Measurements from ENCODE around the gene OTUB1. TPM values are rescaled to one million over a fixed set of nuclear protein-coding genes. Genes with fewer than 3 reads are reported as not detected.

The OTUB1 gene
- total RNA-seq, 1 experiment from 2014 or later: 136 TPM

DNA sequence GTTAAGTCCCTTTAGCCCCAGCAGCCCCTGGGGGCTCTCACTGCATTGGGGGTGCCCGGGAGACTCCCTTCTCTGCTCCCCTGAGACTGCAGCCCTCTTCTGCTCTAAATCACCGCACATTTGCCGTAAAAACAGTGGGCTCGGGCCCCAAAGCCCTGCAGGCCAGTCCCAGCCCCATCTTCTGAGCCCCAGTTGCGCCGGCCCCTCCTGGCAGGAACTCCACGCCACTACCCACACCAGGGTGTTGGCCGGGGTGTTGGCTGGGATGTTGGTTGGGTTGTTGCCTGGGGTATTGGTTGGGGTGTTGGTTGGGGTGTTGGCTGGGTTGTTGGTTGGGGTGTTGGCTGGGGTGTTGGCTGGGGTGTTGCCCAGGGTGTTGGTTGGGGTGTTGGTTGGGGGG is 23.5 kb downstream of the OTUB1 start:
- DNase-seq (ENCODE audit: low spot score): no peak
- ChIA-PET POLR2A (ENCODE audit: low non-redundant PET) (no interaction called here), CTCF (no interaction called here)
- no peaks in the 10 kb centered on the region for H3K27me3 ChIP-seq (replicated peaks; ENCODE audit: insufficient read depth, low read depth, low read length, poor library complexity)
- H3K4me3 ChIP-seq (ENCODE audit: low read depth, low read length, poor library complexity, severe bottlenecking): no peak overlapping the region
- TF ChIP-seq EZH2 (IDR thresholded peaks at IDR 0.05; ENCODE audit: borderline replicate concordance, low read depth, low read length, poor library complexity, severe bottlenecking): no peak
- peaks cover 18% of the 10 kb centered on the region for H3K4me1 ChIP-seq (ENCODE audit: insufficient read depth, low read length, poor library complexity, severe bottlenecking)
- H3K9me3 ChIP-seq (ENCODE audit: low read depth, low read length, poor library complexity, severe bottlenecking): no peaks in the 10 kb centered on the region
- H3K27ac ChIP-seq (ENCODE audit: low read depth, low read length, poor library complexity, severe bottlenecking): no peak overlapping the region
- H3K36me3 ChIP-seq (ENCODE audit: insufficient read depth, low read length, poor library complexity, severe bottlenecking): no peaks in the 10 kb centered on the region
- TSS peak; percentile 26 for BruUV-seq (replicated peaks)
- intact Hi-C loops (cut with micrococcal nuclease; ENCODE audit: unreplicated experiment): no loop called here

DNA sequence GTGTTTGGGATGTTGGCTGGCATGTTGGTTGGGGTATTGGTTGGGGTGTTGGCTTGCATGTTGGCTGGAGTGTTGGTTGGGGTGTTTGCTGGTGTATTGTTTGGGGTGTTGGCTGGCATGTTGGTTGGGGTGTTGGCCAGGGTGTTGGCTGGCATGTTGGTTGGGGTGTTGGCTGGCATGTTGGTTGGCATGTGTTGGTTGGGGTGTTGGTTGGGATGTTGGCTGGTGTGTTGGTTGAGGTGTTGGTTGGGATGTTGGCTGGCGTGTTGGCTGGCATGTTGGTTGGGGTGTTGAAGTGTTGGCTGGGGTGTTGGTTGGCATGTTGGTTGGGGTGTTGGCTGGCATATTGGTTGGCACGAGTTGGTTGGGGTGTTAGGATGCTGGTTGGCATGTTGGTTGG is 24.5 kb downstream of the OTUB1 start:
- H3K9me3 ChIP-seq (ENCODE audit: low read depth, low read length, poor library complexity, severe bottlenecking): no peaks in the 10 kb centered on the region
- BruUV-seq (replicated peaks): no TSS peak
- TF ChIP-seq EZH2 (IDR thresholded peaks at IDR 0.05; ENCODE audit: borderline replicate concordance, low read depth, low read length, poor library complexity, severe bottlenecking): no peak
- TF ChIP-seq, protein P1, sequence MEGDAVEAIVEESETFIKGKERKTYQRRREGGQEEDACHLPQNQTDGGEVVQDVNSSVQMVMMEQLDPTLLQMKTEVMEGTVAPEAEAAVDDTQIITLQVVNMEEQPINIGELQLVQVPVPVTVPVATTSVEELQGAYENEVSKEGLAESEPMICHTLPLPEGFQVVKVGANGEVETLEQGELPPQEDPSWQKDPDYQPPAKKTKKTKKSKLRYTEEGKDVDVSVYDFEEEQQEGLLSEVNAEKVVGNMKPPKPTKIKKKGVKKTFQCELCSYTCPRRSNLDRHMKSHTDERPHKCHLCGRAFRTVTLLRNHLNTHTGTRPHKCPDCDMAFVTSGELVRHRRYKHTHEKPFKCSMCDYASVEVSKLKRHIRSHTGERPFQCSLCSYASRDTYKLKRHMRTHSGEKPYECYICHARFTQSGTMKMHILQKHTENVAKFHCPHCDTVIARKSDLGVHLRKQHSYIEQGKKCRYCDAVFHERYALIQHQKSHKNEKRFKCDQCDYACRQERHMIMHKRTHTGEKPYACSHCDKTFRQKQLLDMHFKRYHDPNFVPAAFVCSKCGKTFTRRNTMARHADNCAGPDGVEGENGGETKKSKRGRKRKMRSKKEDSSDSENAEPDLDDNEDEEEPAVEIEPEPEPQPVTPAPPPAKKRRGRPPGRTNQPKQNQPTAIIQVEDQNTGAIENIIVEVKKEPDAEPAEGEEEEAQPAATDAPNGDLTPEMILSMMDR (conservative IDR thresholded peaks at IDR 0.05; ENCODE audit: low read depth, low read length): no peak
- CTCF ChIA-PET: no interaction called here
- no peak overlapping the region for H3K4me3 ChIP-seq (ENCODE audit: low read depth, low read length, poor library complexity, severe bottlenecking)
- H3K27me3 ChIP-seq (replicated peaks; ENCODE audit: insufficient read depth, low read depth, low read length, poor library complexity): no peaks in the 10 kb centered on the region
- H3K36me3 ChIP-seq (ENCODE audit: insufficient read depth, low read length, poor library complexity, severe bottlenecking): no peaks in the 10 kb centered on the region
- intact Hi-C loops (cut with micrococcal nuclease; ENCODE audit: unreplicated experiment): no loop called here
- no peak for DNase-seq (ENCODE audit: low spot score)
- POLR2A ChIA-PET (ENCODE audit: low non-redundant PET): no interaction called here
- H3K4me1 ChIP-seq (ENCODE audit: insufficient read depth, low read length, poor library complexity, severe bottlenecking): peaks cover 17% of the 10 kb centered on the region
- no peak overlapping the region for H3K27ac ChIP-seq (ENCODE audit: low read depth, low read length, poor library complexity, severe bottlenecking)

DNA sequence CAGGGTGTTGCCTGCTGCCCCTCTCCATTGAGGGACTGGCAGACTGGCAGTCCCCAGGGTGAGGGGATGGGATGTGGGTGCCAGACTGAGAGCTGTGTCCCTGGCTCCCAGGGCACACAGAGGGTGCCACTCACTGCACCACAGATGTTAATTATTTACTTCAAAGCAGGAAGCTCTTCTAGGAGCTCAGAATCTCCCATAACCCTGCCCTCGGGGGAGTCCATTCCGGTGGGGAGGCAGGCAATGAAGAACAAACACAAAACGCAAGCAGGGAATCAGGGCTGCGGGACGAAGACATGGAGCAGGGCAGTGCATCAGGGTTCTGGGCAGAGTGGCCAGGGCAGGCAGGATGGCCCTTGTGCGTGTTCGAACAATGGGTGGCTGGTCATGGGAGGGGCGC is 25.1 kb downstream of the OTUB1 start:
- CTCF ChIA-PET: no interaction called here
- no peak for DNase-seq (ENCODE audit: low spot score)
- H3K4me1 ChIP-seq (ENCODE audit: insufficient read depth, low read length, poor library complexity, severe bottlenecking): peaks cover 12% of the 10 kb centered on the region

More for the DNA sequence above, 25.1 kb downstream of the OTUB1 start:
- Histone ChIP-seq H3K27me3 (replicated peaks; ENCODE audit: insufficient read depth, low read depth, low read length, poor library complexity) (no peaks in the 10 kb centered on the region), H3K4me3 (ENCODE audit: low read depth, low read length, poor library complexity, severe bottlenecking) (no peak overlapping the region), H3K27ac (ENCODE audit: low read depth, low read length, poor library complexity, severe bottlenecking) (no peak overlapping the region), H3K9me3 (ENCODE audit: low read depth, low read length, poor library complexity, severe bottlenecking) (no peaks in the 10 kb centered on the region), H3K36me3 (ENCODE audit: insufficient read depth, low read length, poor library complexity, severe bottlenecking) (no peaks in the 10 kb centered on the region)
- intact Hi-C loops (cut with micrococcal nuclease; ENCODE audit: unreplicated experiment): no loop called here
- TF ChIP-seq EZH2 (IDR thresholded peaks at IDR 0.05; ENCODE audit: borderline replicate concordance, low read depth, low read length, poor library complexity, severe bottlenecking): no peak
- TF ChIP-seq, protein P1 (conservative IDR thresholded peaks at IDR 0.05; ENCODE audit: low read depth, low read length): no peak
- BruUV-seq (replicated peaks): no TSS peak
- POLR2A ChIA-PET (ENCODE audit: low non-redundant PET): no interaction called here

Measured in A673 (cell line).